DMS53 treated with DMSO at 0.1 percent for 48 hours (cell line): ENCODE data around the gene ATP6V0C.

ENCODE experiments used
- DNase-seq: peaks from one replicate; lab custom pipeline; 2025; ENCODE audit not compliant: unreplicated experiment; lab: John Stamatoyannopoulos, UW

The ATP6V0C gene

DNA sequence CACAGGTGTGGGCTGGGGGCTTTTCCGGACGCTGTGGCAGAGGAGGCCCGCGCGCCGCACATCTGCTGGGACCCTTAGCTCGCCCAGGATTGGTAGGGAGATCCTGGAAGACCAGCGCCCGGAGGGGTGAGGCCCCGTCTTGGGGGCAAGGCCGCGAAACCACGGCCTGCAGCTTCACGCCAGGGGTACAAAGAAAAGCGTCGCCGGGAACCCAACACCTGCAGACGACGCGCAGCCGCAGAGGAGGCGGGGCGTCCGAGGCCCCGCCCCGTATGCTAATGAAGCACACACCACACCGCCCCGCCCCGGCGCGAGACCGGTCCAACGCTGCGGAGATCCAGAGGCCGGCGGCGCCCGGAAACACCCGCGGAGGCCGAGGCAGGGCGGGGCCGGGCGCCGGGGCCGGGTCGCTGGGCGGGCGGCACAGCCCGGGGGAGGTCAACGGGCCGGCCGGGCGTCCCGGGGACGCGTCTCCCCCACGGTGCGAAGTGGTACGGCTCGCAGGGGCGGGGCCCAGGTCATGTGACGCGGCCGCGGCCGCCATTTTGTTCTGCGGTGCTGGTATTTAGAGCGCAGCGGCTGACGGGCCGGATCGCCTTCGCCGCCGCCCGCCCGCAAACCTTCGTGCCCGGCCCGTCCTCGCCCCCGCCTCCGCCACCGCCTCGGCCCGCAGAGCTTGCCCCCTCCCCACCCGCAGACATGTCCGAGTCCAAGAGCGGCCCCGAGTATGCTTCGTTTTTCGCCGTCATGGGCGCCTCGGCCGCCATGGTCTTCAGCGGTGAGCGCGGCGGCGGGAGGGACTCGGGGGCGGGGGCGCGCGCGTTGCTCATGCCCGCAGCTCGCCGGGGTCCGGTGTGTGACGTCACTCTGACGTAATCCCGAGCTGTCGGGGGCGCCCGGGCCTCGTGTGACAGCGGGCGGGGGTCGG is at the start of gene ATP6V0C:
Gene ATP6V0C, plus strand, starts transcription at position 548 of the 928 bp plus-strand sequence. Its CDS starts 152 bp downstream, at position 700.
- DNase-seq, result peak; percentile 69

DNA sequence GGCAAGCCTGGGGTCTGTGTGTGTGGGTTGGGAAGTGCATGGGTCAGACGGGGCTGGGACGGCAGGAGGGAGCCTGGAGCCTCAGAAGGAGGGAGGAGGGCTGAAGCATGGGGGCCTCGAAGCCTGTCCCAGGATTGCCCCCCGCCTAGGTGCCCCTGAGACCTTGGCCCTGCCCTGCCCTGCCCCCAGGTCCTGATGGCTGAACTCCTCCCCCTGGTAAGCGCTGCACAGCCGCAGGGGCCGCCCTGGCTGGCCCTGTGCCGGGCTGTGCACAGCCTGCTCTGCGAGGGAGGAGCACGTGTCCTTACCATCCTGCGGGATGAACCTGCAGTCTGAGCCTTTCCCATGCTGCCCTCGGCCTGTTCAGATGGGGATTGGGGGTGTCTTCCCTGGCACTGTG is 49.4 kb upstream of the ATP6V0C start:
- no peak for DNase-seq

DNA sequence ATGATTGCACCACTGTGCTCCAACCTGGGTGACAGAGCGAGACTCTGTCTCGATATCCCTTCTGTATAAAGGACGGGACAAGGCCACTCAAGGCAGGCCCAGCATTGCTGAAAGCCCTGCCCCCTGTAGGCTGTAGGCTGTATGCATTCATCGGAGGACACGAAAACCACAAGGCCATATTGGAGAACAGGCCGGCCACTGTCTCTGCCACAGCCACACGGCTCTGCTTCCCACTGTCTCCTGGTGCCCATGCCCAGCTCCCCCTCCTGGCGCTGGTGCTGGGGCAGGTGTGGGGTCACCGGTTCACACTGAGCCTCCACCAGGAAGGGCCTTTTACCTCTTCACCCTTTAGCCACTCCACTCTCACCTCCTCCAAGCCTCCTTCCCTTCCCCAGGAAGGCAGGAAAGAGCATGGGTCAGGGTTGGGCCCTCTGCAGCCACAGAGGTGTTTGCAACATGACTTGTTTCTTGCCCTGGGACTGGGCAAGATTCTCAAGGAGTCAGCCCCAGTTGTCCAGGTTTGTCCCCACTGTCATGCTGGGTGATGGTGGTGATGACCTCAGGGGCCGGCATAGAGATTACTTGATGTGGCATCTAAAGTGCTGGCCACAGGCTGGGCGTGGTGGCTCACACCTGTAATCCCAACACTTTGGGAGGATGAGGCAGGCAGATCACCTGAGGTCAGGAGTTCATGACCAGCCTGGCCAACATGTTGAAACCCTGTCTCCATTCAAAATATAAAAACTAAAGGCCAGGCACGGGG is 47.9 kb upstream of the ATP6V0C start:
- DNase-seq, result no peak

DNA sequence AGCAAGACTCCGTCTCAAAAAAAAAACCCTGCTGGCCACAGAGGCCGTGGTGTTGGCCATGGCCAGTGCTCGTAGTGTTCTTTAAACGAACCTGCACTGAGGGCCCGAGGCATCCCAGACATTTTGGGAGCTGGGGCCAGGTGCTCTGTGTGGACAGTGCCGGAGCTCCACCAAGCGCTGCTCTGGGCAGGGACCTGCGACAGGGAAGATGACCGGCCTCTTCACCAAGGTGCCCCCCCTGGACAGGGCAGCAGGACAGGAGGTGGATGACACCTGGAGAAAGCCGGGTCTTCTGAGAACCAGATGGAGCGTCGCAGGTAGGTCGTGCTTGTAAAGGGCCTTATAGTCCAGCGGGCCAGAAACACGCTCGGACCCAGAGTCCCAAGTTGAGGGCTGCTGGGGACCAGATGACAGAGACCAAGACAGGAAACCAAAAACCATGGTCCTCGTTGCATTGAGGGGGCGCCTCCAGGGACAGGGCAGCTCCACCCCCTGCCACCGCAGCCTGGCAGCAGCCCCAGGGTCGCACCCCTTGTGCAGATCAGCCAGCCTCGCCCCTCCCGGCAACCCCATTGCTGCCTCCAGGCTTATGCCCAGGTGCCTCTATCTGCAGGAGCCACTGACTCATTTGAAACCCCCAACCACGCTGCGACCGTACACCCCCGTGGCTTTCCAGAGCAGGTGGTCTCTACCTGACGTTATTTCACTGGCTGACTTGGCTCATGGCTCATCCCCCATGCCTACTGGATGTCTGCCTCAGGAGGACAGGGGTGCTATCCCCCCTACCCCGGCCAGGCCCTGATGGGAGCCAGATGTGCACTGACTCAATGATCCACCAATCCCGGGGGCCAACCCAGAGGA is 46.9 kb upstream of the ATP6V0C start:
- DNase-seq, result no peak

DNA sequence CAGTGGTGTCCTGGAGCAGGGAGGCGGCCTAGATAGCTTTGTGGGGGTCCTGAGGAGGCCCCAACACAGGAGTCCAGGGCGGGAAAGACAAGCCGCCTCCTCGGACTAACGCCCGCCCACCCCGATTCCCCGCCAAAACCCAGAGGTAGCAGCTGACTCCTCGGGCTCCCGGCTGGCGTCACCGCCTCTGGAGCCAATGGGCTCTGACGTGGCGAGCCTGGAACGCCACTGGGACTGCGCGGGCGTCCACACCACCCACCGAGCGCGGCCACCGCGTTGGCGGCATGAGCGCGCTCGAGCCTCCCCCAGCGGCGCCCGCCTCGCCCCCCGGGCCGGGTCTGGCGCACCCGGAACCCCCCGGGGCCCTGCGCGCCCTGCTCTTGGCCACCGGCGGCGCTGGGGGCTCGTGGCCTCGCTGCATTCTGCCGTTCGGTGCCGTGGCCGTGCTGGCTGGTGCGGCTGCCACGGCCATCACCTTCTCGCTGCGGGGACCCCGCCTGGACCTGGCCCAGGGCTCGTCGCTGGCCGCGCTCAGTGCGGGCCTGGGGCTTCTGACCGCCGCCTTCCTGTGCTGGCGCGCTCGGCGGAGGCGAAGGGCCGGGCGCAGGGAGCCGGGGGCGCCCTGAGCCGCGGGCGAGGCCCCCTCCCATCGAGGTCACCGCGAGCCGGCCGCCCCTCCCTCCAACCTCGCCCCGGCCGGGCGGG is 46.1 kb upstream of the ATP6V0C start:
- DNase-seq, result peak; percentile 18

DNA sequence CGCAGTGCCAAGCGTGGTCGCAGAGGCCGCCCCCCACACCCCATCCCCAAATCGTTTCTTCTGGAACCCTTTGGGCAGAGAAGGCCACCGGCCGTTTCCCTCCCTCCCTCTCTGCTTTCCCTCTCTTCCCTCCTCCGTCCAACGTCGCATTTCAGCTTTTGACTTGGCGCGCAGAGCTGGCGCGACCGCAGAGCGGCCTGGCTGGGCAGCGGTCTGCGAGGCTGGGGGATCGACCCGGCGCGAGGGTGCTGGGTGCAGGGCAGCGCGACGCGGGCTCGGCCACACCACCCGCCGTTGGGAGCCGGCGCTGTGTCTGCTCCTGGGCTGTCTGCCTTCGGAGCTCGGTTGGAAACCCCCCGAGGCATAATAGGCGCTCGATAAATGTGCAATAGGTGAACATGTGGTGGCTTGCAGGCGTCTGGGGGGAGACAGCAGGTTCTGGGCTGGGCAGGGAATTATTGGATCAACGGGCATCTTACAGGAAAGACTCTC is 45.5 kb upstream of the ATP6V0C start:
- DNase-seq, result no peak

DNA sequence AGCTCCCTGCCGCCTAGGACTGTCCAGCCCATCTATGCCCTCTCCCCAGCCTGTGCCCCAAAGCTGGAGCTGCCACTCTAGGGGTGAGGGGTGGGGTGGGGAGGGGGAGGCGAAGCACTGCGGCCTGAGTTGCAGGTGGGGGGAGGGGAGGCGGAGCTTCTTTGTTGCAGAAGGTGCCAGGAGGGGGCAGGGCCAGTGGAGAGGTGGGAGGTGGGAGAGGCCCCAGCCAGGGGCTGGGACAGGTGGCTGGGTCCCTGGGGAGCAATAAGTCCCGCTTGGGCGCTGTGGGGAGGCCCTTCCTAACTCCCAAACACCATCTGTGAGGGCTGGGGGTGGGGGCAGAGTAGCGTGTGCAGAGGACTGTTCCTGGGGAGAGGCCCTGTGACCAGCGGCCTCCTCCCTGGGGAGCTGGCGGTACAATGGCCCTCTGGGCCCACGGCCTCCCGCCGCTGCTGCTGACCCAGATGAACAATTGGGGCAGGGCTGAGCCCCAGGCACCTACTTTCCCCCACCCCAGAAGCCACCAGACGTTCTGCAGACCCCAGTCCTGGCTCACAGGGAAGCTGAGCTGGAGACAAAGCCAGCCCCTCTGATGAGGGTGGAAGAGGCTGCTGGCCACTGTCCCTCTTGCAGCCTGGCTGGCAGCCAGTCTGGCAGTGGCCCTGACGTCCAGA is 44.9 kb upstream of the ATP6V0C start:
- DNase-seq, result no peak

DNA sequence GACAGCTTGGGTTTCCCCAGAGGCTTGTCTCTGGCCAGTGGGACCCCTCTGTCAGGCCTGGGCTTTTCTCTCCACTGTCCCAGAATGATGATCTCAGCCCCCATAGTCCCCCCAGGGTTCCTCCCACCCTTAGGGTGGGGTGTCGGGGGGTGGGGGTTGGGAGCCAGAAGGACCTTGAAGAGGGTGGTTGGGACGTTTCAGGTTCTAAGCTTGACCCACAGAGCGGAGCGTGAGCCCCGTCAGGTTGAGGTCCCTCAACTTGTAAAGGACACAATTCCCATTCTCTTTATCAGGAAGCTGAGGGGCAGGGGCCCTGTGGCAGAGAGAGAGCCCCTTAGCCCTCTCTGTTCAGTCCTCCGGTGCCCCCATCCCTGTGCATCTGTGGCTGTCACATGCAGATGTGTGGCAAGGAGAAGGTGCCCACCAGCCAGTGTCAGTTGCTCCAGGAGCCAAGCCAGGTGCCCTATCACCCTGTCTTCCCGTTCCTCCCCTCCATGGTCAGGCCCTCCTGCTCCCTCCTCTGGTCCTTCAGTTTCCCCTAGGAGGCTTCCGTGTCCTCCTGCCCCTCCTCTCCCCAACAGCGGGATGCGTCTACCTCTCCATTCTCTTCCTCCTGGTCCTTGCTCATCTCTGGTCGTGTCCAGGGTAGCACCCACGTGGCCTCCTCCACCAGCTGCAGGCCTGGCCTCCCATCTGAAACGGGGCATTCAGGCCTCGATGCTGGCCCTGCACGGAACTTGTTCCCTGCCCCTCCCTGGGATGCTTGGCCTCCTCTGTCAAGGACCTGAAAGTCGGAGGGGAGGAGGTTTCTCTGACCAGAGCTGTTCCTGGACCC is 44.1 kb upstream of the ATP6V0C start:
- no peak for DNase-seq

DNA sequence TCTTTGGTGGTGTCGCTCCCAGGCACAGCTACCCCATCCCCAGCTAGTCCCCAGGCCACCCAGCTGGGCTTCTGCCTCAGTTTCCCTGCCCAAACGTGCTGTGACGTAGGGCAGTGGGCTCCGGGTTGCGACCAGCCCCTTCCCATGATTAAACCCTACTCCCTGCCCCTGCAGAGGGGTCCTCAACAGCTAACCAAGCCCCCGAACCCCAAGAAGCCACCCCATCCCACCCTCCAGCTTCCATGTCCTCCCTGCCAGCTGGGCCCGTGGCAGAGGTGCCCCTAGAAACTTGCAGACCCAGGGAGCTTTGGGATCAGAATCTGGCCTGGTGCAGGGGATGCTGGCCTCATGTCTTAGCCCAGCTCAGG is 43.5 kb upstream of the ATP6V0C start:
- DNase-seq, result no peak

DNA sequence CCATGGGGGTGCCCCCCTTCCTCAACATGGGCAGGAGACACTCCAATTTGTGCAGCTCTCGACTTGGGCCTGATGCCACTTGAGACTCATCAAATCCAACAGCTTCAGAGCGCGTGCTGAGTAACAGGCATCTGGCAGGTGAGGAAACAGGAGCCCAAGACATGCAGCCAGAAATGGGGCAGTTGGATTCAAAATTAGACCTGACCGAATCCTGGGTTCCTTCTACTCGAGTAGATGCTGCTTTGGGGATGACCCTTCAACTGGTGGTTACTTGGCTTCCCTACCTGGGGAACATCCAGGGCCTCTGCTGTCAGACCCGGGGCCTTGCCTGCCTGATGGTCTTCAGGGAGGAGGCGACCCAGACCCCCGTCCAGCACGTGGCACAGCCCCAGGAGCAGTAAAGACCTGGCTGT is 43.1 kb upstream of the ATP6V0C start:
- DNase-seq, result no peak

DNA sequence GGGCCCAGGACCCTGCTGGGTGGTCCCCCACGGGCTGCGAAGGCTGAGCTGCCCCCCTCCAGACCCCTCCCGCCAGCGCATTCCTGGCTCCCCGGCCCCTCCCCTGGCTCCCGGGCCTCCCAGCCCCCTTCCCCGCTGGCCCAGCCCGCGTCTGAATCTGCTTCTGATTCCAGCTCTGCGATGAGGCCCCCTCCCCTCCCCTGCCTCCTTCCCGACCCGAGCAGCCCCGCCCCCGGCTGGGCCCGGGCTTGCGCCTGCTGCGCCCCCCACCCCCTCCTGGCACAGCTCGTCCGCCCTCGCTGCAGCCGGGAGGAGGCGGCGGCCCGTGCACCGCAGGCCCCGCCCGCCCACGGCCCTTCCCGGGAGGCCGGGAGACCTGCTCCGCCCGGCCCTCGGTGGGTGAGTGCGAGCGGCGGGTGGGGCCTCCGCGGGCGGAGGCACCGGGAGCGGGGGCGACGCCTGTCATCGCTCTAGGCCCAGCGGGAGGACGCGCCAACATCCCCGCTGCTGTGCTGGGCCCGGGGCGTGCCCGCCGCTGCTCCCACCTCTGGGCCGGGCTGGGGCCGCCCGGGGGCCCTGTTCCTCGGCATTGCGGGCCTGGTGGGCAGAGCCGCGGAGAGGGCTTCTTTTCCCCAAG is 42.6 kb upstream of the ATP6V0C start, which contains the start of gene NTN3:
Gene NTN3, plus strand, starts transcription at position 282 of the 637 bp plus-strand sequence. CDS start 405 bp downstream, outside the sequence.
- no peak for DNase-seq

DNA sequence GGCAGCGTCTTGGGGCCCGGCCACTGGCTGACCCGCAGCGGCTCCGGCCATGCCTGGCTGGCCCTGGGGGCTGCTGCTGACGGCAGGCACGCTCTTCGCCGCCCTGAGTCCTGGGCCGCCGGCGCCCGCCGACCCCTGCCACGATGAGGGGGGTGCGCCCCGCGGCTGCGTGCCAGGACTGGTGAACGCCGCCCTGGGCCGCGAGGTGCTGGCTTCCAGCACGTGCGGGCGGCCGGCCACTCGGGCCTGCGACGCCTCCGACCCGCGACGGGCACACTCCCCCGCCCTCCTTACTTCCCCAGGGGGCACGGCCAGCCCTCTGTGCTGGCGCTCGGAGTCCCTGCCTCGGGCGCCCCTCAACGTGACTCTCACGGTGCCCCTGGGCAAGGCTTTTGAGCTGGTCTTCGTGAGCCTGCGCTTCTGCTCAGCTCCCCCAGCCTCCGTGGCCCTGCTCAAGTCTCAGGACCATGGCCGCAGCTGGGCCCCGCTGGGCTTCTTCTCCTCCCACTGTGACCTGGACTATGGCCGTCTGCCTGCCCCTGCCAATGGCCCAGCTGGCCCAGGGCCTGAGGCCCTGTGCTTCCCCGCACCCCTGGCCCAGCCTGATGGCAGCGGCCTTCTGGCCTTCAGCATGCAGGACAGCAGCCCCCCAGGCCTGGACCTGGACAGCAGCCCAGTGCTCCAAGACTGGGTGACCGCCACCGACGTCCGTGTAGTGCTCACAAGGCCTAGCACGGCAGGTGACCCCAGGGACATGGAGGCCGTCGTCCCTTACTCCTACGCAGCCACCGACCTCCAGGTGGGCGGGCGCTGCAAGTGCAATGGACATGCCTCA is 41.9 kb upstream of the ATP6V0C start:
- DNase-seq, result no peak

DNA sequence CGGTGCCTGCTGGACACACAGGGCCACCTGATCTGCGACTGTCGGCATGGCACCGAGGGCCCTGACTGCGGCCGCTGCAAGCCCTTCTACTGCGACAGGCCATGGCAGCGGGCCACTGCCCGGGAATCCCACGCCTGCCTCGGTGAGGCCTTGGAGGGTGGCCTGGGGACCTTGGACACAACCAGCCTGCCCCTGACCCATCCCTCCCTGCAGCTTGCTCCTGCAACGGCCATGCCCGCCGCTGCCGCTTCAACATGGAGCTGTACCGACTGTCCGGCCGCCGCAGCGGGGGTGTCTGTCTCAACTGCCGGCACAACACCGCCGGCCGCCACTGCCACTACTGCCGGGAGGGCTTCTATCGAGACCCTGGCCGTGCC is 41.3 kb upstream of the ATP6V0C start:
- no peak for DNase-seq

DNA sequence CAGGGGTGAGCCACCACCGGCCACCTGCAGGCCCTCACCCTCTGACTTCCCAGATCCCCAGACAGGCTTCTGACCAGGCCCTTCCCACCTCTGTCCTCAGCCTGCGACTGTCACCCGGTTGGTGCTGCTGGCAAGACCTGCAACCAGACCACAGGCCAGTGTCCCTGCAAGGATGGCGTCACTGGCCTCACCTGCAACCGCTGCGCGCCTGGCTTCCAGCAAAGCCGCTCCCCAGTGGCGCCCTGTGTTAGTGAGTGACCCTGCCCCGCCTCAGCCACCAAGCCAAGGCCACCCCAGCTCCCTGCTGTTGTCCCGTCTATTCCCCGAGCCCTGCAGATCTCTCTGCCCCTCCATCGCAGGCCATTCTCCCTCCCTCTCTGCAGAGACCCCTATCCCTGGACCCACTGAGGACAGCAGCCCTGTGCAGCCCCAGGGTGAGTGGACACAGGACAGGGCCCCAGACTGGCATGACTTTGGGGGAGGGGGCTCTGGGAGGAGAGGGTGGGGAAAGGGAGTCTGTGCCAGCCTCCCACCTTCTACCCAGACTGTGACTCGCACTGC is 40.8 kb upstream of the ATP6V0C start:
- DNase-seq, result no peak

DNA sequence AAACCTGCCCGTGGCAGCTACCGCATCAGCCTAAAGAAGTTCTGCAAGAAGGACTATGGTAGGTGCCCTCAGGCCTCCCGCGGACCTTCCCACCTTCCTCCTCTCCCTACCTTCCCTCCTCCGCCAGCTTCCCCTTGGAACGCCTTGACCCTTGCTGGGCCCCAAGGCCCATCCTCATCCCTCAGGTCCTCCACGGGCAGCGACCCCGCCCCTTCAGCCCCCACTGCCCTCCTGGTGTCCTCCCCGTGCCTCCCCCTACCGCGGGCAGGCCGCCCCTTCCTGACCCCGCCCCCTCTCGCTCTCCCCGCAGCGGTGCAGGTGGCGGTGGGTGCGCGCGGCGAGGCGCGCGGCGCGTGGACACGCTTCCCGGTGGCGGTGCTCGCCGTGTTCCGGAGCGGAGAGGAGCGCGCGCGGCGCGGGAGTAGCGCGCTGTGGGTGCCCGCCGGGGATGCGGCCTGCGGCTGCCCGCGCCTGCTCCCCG is 40.3 kb upstream of the ATP6V0C start:
- DNase-seq, result peak; percentile 16

DNA sequence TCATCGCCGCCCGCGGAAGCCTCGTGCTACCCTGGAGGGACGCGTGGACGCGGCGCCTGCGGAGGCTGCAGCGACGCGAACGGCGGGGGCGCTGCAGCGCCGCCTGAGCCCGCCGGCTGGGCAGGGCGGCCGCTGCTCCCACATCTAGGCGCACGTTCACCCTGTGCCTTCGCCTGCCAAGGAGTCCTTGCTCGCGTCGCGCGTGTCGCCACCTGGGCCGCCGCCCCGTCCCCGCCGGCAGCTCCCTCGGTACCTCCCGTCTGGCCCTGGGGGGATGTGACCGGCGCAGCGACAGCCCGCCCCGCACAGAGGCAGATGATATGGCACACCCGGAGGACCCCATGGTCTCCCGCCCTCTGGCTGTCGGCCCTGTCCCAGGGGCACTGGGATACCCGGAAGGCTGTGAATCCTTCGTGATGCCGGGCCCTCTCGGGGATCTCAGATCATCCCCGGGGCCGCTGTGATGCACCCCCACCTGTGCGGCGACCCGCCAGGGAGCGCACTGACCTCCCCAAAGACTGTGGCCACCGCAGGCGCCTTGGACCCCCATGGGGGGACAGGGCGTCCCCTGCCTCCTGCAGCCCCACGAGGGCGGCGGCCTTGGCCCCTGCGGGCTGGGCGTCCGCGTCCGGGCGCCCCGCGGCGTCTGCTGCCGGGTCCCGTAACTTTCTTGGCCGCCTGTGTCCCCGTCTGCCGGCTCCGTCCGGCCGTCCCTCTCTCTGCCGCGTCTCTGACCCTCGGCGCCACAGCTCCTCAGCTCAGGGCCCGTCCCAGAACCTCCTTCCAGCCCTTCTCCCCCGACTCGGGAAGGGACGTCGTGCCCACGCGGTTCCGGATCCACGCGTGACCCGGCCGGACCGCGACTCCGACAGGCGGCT is 39.5 kb upstream of the ATP6V0C start:
- DNase-seq, result peak; percentile 17
